GM21619 (cell line): Measurements from ENCODE around the gene SIPA1L3.

Experiments
- ATAC-seq: cut with Tn5 transposase; IDR thresholded peaks from one replicate; pipeline ENCODE4 v1.9.1; 2021; ENCODE audit not compliant: unreplicated experiment

SIPA1L3 gene

GRCh38 chr19:38142176-38143035, 235.4 kb downstream of the SIPA1L3 start:
- no peak for ATAC-seq

DNA sequence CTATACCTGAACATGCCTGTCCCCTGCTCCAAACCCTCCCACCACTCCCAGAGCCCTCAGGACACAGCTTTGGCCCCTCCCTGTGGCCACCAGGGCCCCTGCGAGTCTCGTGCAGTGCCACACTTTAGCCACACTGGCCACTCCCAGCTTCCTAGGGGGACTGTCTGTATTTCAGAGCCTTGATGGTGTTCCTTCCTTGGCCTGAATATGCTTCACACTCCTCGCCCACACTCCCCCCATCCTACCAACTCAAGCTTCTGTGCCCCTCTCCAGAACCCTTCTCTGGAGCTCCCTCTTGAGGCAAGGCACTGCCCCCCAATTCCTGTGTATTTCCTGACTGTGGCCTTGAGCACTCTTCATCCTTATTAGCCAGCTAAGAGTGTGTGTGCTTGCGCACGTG, 236.8 kb downstream of the SIPA1L3 start:
- ATAC-seq, result no peak

DNA sequence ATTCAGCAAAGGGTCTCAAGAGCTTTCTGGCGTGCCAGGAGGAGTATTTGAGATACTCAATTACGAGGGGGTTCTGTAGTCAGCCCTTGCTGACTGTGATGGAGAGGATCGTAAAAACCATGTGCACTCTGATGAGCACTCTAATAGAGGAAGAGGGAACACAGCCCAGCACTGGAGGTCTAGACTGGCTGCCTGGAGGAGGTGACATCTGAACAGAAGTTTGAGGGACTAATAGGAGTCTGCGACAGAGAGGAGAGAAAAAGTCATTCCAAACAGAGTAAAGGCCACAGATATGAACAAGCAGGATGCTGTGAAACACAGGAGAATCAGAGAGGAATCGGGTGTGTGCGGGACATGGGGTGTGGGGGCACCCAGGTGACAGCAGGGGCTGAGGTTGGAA, 237.7 kb downstream of the SIPA1L3 start:
- no peak for ATAC-seq

- ATAC-seq, result no peak
These were observed 238.6 kb downstream of the SIPA1L3 start for GRCh38 chr19:38145623-38146022.

DNA sequence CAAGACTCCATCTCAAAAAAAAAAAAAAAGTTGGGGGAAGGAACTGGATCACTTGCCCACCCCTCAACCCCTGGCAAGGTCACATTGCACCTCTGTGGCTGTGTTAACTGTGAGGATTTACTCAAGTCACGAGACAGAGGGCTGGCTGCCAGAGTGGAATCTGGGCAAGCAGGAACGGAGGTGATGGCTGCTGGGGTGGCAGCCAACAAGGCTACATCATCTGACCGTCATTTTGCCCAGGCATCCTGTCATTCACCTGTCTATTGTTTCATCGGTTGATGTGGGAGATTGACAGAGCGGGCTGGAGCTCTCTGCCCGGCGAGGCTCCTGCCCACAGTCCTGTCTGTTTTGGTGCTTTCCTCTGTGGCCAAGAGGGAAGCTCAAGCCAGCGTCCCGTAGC, 241.3 kb downstream of the SIPA1L3 start:
- ATAC-seq, result no peak

- no peak for ATAC-seq
These were observed 242.7 kb downstream of the SIPA1L3 start for GRCh38 chr19:38149661-38150061.

DNA sequence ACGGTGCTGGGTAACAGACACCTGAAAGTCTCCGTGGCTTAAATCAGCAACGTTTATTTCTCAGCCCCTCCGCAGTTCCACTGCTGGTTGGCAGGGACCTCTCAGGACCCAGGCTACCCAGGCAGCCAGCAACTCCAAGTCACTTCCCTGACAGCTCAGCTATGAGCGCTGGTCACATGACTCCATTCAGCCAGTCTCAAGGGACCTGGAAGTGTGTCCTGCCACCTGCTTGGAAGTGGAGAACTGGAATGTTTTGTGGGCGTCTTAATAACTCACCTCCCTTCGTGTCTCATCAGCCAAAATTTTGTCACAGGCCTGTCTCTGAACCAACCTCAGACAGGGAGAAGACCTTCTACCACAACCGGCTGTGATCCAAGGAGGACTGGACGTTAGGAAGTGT, 244.2 kb downstream of the SIPA1L3 start:
- ATAC-seq, result no peak

DNA sequence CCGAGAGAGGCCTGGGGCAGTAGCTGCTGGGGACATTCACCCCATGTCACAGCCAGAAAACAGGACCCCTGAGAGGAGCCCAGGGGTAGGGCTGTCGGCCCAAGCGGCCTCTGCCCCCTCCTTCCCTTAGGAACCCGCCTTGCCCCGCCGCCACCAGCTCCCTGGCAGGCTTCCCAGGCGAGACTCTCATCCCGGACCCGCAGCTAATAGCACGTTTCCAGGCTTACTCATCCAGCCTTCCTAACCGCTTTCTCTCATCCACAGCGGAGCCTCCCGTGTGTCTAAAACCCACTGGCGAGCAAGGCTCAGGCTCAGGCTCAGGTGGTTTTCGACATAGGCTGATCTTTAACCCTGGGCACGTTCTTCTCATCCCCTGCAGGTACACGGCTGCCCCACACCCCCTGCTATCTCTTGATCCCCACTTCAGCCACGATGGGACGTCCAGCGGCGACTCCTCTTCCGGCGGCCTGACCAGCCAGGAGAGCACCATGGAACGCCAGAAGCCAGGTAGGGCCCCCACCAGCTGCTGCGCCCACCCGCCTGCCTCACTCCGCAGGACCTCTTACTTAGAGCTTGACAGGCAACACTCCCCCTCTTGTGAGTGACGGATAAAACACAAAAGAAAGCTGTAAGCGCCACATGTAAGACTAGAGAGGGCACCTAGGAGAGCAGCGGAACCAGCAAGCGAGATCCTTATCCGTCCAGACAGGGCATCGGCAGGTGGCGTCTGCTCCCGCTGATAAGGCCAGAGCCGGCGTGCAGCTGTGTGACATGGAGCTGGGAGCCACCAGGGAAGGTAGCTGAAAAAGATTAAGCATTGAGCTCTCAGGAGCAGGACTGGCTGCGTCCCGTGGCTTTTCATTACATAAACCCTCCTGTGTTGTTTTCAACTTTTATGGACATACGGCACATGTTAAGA, 245.7 kb downstream of the SIPA1L3 start:
- ATAC-seq, result no peak

GRCh38 chr19:38155453-38155852, 248.4 kb downstream of the SIPA1L3 start:
- no peak for ATAC-seq

GRCh38 chr19:38158730-38159129, 251.7 kb downstream of the SIPA1L3 start:
- no peak for ATAC-seq

DNA sequence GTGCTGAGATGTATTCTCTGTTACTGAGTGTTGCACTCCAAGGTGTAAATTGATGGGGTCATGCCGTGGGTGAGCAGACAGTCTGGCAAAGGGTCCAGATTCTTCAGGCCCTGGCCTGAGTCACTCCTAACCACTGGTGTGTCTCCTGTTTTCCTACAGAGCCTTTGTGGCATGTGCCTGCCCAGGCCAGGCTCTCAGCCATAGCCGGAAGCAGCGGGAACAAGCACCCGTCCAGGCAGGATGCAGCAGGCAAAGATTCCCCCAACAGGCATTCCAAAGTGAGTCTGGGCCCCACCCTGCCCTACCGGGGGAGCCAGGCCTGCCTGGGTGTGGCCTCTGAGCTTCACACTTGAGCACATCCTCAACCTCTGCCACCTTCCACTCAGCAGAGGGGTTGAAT, 255.1 kb downstream of the SIPA1L3 start:
- ATAC-seq, result no peak

GRCh38 chr19:38162632-38163031, 255.6 kb downstream of the SIPA1L3 start:
- ATAC-seq, result no peak

GRCh38 chr19:38163419-38164290, 256.6 kb downstream of the SIPA1L3 start:
- ATAC-seq, result no peak

GRCh38 chr19:38164526-38164925, 257.5 kb downstream of the SIPA1L3 start:
- ATAC-seq, result no peak

- no peak for ATAC-seq
These were observed 258.3 kb downstream of the SIPA1L3 start for GRCh38 chr19:38165335-38165734.

DNA sequence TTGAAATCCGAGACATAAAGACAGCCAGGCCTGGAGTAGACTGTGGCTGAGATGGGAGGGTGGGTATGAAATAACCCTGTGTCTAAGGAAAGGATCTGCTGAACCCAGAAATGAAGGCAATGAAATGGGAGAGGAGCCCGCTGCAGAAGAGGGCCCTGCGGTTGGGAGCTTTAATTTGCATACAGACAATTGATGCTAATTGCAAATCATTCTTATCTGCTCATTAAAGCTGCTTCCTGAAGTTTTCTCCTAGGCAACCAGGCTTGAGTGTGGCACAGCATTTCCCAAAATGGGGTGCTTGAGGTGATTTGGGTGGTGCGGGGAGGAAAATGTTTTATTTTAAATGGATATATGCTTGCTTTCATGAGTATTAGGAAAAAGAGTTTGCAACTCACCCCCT, 261.6 kb downstream of the SIPA1L3 start:
- no peak for ATAC-seq

GRCh38 chr19:38170334-38170733, 263.3 kb downstream of the SIPA1L3 start:
- ATAC-seq, result no peak

GRCh38 chr19:38172001-38172400, 265.0 kb downstream of the SIPA1L3 start:
- ATAC-seq, result no peak

DNA sequence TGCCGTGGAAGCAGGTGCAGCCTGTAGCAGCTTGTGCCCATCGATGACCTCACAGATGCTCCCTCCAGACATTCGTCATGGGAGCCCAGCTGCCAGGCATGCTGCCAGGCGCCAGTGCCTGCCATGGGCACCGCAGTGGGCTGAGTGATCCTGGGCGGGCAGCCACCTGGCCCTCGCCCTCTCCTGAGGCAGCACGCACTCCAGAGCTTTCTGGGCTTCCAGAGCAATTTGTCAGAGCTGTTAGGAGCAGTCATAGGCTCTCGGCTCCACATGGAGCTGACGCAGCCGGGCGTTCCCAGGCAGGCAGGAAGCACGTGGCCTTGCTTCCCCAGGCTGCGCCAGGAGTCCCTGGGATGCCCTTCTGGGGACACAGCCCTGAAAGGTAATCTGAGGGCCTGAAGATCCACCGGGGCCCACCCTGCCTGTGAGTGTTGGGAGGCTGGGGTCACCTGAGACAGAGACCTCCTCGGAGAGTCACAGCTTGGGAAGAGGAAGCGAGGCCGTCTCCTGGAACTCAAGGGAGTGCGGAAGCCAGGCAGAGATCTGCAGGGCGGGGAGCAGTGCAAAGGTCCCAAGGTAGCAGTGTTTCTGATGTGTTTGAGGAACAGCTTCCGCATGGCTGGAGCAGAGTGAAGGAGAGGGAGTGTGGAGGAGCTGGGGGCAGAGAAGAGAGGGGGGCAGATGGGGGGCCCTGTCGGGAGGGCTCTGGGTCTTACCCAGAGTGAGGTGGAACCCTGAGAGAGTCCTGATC, 266.5 kb downstream of the SIPA1L3 start:
- no peak for ATAC-seq

GRCh38 chr19:38175422-38175821, 268.4 kb downstream of the SIPA1L3 start:
- ATAC-seq, result no peak
